SK-N-SH treated with all-trans-retinoic acid at 6 μM for 48 hours (cell line): ENCODE data around the gene CTSE.

Experiments used
- ATAC-seq: fragments of 200-7000 bp; cut with Tn5 transposase; 3 replicates; pipeline ENCODE4 v1.9.1; 2020; ENCODE audit warnings: mild to moderate bottlenecking, moderate library complexity
- CSRNP3 ChIP-seq: fragments of 250-450 bp; sonication (Bioruptor Pico); IDR thresholded peaks from 2 replicates; pipeline ENCODE4 v1.5.1; 2021; ENCODE audit warnings: mild to moderate bottlenecking, moderate library complexity
- ESRRG ChIP-seq: fragments of 250-450 bp; sonication (Bioruptor Pico); IDR thresholded peaks from 2 replicates; pipeline ENCODE4 v1.6.1; 2021; ENCODE audit warnings: mild to moderate bottlenecking
- GLIS3 ChIP-seq: fragments of 250-450 bp; sonication (Bioruptor Pico); IDR thresholded peaks from 2 replicates; pipeline ENCODE4 v1.5.0; 2020; ENCODE audit warnings: mild to moderate bottlenecking, moderate library complexity
- ISL1 ChIP-seq: fragments of 250-450 bp; sonication (Bioruptor Pico); IDR thresholded peaks from 2 replicates; pipeline ENCODE4 v2.1.2; 2022; ENCODE audit warnings: mild to moderate bottlenecking, moderate library complexity
- OSR1 ChIP-seq: fragments of 250-450 bp; sonication (Bioruptor Pico); IDR thresholded peaks from 2 replicates; pipeline ENCODE4 v1.8.0; 2022; ENCODE audit warnings: moderate library complexity, mild to moderate bottlenecking, inconsistent platforms
- PATZ1 ChIP-seq: fragments of 250-450 bp; sonication (Bioruptor Pico); IDR thresholded peaks from 2 replicates; pipeline ENCODE4 v1.8.0; 2020; ENCODE audit warnings: mild to moderate bottlenecking, moderate library complexity, borderline replicate concordance
- RARB ChIP-seq: fragments of 250-450 bp; sonication (Bioruptor Pico); IDR thresholded peaks from 2 replicates; pipeline ENCODE4 v1.8.0; 2021; ENCODE audit warnings: mild to moderate bottlenecking, moderate library complexity
- SNAI2 ChIP-seq: fragments of 250-450 bp; sonication (Bioruptor Pico); IDR thresholded peaks from 2 replicates; pipeline ENCODE4 v1.5.0; 2020; ENCODE audit warnings: mild to moderate bottlenecking, moderate library complexity
- TCF4 ChIP-seq: fragments of 250-450 bp; sonication (Bioruptor Pico); IDR thresholded peaks from 2 replicates; pipeline ENCODE4 v1.8.0; 2021; ENCODE audit warnings: mild to moderate bottlenecking, moderate library complexity, borderline replicate concordance
- TOX ChIP-seq: fragments of 250-450 bp; sonication (Bioruptor Pico); IDR thresholded peaks from 2 replicates; pipeline ENCODE4 v1.8.0; 2021; ENCODE audit warnings: mild to moderate bottlenecking, moderate library complexity, borderline replicate concordance
- TSHZ2 ChIP-seq: fragments of 250-450 bp; sonication (Bioruptor Pico); IDR thresholded peaks from 2 replicates; pipeline ENCODE4 v1.5.0; 2020; ENCODE audit warnings: mild to moderate bottlenecking, moderate library complexity
- ZC3H10 ChIP-seq: fragments of 250-450 bp; sonication (Bioruptor Pico); IDR thresholded peaks from 2 replicates; pipeline ENCODE4 v1.5.1; 2021; ENCODE audit warnings: mild to moderate bottlenecking, moderate library complexity
- ZFP3 ChIP-seq: fragments of 250-450 bp; sonication (Bioruptor Pico); IDR thresholded peaks from 2 replicates; pipeline ENCODE4 v1.5.0; 2020; ENCODE audit warnings: mild to moderate bottlenecking, moderate library complexity
- ZFP30 ChIP-seq: fragments of 450-650 bp; formaldehyde crosslinking; IDR thresholded peaks from 2 replicates; pipeline ENCODE4 v1.5.0; 2022; ENCODE audit warnings: mild to moderate bottlenecking, moderate library complexity
- ZNF565 ChIP-seq: fragments of 450-650 bp; formaldehyde crosslinking; conservative IDR thresholded peaks from 2 replicates; pipeline ENCODE4 v1.5.0; 2020; ENCODE audit warnings: low read depth, mild to moderate bottlenecking, moderate library complexity
- ZNF8 ChIP-seq: fragments of 450-650 bp; formaldehyde crosslinking; IDR thresholded peaks from 2 replicates; pipeline ENCODE4 v1.5.0; 2020; ENCODE audit warnings: mild to moderate bottlenecking, moderate library complexity

CTSE gene

DNA sequence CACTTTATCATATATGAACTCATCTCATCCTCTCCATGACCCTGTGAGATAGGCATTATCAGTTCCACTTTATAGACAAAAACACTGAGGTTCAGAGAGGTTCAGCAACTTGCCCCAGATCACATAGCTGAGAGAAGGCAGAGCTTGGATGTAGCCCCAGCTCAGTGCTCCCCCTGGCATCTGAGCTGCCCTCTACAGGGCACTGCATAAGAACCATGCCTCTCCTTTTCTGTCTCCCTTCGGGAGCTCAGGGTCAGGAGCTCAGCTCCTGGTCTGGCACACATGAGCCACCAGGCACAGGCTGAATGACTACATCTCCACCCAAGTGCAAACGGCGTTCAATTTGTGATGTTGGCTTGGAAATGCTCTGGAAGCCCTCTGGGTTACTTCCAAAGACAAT, 37.4 kb downstream of the CTSE start:
- no peak for TF ChIP-seq OSR1 (CRISPR knock-in tag)
- TF ChIP-seq, all 23 proteins: peak for 0
- peak; percentile 20 for ATAC-seq

DNA sequence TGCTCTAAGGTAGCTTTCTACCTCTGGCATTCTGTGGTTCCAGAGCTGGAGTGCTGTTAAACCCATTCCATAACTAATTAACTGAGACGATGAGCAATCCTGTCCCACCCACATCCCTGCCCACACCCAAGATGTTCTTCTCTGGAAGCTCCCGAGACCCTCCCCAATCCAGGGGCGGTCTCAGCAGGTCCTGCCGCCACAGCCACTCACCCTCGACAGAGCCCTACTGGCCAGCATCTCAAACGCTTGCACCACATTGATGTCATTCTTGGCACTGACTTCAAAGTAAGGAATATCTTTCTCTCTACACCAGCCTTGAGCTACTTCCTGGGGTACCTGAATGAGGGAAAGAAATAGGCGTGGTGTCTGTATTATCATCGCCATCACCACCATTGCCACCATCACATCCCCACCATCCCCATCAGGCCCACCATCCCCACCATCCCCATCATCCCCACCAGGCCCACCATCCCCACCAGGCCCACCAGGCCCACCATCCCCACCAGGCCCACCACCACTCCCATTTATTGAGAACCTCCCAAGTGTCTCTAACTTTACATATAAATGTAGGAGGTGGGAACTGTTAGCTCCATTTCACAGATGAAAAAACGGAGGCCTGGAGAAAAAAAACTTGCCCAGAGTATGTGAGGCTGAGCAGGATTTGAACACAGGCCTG, 38.2 kb downstream of the CTSE start:
- no peak for TF ChIP-seq TSHZ2
- TF ChIP-seq OSR1 (CRISPR knock-in tag) = no peak
- no peak for TF ChIP-seq ESRRG
- no peak for TF ChIP-seq GLIS3 (CRISPR knock-in tag)
- no peak for TF ChIP-seq ZNF565 (CRISPR knock-in tag)
- TF ChIP-seq TOX (CRISPR knock-in tag) = no peak
- TF ChIP-seq ZNF8 (CRISPR knock-in tag) = no peak
- TF ChIP-seq PATZ1 (CRISPR knock-in tag) = no peak
- TF ChIP-seq ZFP30 (CRISPR knock-in tag) = no peak
- TF ChIP-seq TCF4 = no peak
- no peak for ATAC-seq

GRCh38 chr1:205983925-205984725, 39.6 kb downstream of the CTSE start:
- peak; percentile 97 for ATAC-seq
- TF ChIP-seq ZFP30 (CRISPR knock-in tag) (no peak), RARB (no peak), OSR1 (CRISPR knock-in tag) (no peak), ZC3H10 (no peak), CSRNP3 (CRISPR knock-in tag) (no peak), SNAI2 (CRISPR knock-in tag) (no peak), ESRRG (no peak), PATZ1 (CRISPR knock-in tag) (no peak), TOX (CRISPR knock-in tag) (no peak), ZFP3 (no peak), ISL1 (CRISPR knock-in tag) (no peak), TCF4 (no peak), TSHZ2 (no peak)
